A549 (cell line): ENCODE data around the gene GRID2IP. TPM values are rescaled to one million over a fixed set of nuclear protein-coding genes. Genes with fewer than 3 reads are reported as not detected.
"Not testable (repeated sequence)": the region's sequence is repeated elsewhere in the genome, so short reads cannot be mapped to it uniquely, and the experiment has no call there.

Experiments
- ATAC-seq, 2 experiments: fragments of 200-7000 bp in 1 of 2; fragments of >200 bp in 1 of 2; cut with Nextera tagmentation in 1 of 2; cut with Tn5 transposase in 1 of 2; 3 replicates each; pipeline versions ENCODE4 v1.8.0 to v1.9.1; 2018 to 2020; ENCODE audit warnings: mild to moderate bottlenecking in 1 of 2, moderate library complexity in 1 of 2
- CTCF ChIA-PET: fragments of 300-600 bp; sonication (Branson Sonifier 250); formaldehyde crosslinking; extraction: SDS; loops from one replicate; lab custom pipeline; 2021; ENCODE audit warnings: antibody characterized with exemption, inconsistent platforms; lab: Yijun Ruan, JAX
- POLR2A ChIA-PET: fragments of 350-600 bp; formaldehyde crosslinking; extraction: SDS; loops from one replicate; lab custom pipeline; 2021; ENCODE audit warnings: antibody characterized with exemption, inconsistent platforms; lab: Yijun Ruan, JAX
- DNase-seq, 2 experiments: peaks; one replicate each; pipeline versions ENCODE4 v3.0.0 to v3.0.0-alpha.2; 2011 to 2016; ENCODE audit warnings: low read depth in 1 of 2, low spot score in 1 of 2
- FAIRE-seq: peaks from 2 replicates; lab custom pipeline; 2011; peaks lifted over from hg19 to GRCh38; lab: Jason Lieb, UNC
- H3K27ac ChIP-seq, 2 experiments: fragments of >200 bp; sonication (Bioruptor Twin); formaldehyde crosslinking; 3 replicates each; pipeline ENCODE4 v1.5.1; 2016 to 2017
- H3K4me1 ChIP-seq: fragments of >200 bp; sonication (Bioruptor Twin); formaldehyde crosslinking; 3 replicates; pipeline ENCODE4 v1.6.1; 2016
- H3K4me2 ChIP-seq: fragments of >200 bp; sonication (Bioruptor Twin); formaldehyde crosslinking; 3 replicates; pipeline ENCODE4 v1.6.1; 2016
- H3K4me3 ChIP-seq: fragments of >200 bp; sonication (Bioruptor Twin); formaldehyde crosslinking; 3 replicates; pipeline ENCODE4 v1.5.1; 2016
- H3K9me3 ChIP-seq: fragments of >200 bp; sonication (Bioruptor Twin); formaldehyde crosslinking; 3 replicates; pipeline ENCODE4 v1.6.1; 2016
- ATOH8 ChIP-seq: fragments of 250-450 bp; sonication (Bioruptor Pico); IDR thresholded peaks from 2 replicates; pipeline ENCODE4 v1.5.0; 2020; ENCODE audit warnings: low read depth, mild to moderate bottlenecking, moderate library complexity
- CBX2 ChIP-seq: fragments of 200-600 bp; sonication (generic); IDR thresholded peaks from 2 replicates; pipeline ENCODE4 v1.6.1; 2016; ENCODE audit warnings: low read depth, mild to moderate bottlenecking, borderline replicate concordance
- CHD4 ChIP-seq: fragments of 200-600 bp; sonication (generic); IDR thresholded peaks from 2 replicates; pipeline ENCODE4 v1.6.1; 2016; ENCODE audit warnings: antibody characterized with exemption, mild to moderate bottlenecking, borderline replicate concordance
- FOSB ChIP-seq: fragments of 250-450 bp; sonication (Bioruptor Pico); IDR thresholded peaks from 2 replicates; pipeline ENCODE4 v1.5.0; 2020; ENCODE audit warnings: mild to moderate bottlenecking, moderate library complexity
- HEYL ChIP-seq: fragments of 250-450 bp; sonication (Bioruptor Pico); IDR thresholded peaks from 2 replicates; pipeline ENCODE4 v1.8.0; 2021; ENCODE audit warnings: mild to moderate bottlenecking, moderate library complexity
- HOXB5 ChIP-seq: fragments of 250-450 bp; sonication (Bioruptor Pico); IDR thresholded peaks from 2 replicates; pipeline ENCODE4 v1.5.0; 2020; ENCODE audit warnings: mild to moderate bottlenecking, moderate library complexity
- JUN ChIP-seq, 2 experiments: fragments of >200 bp; sonication (Bioruptor Twin); formaldehyde crosslinking; IDR thresholded peaks; 2 replicates in 1 of 2; 3 replicates in 1 of 2; pipeline ENCODE4 v1.6.1; 2016 to 2017
- MAFK ChIP-seq: fragments of 450-650 bp; IDR thresholded peaks from 2 replicates; pipeline ENCODE4 v1.6.1; 2014; ENCODE audit not compliant: partially characterized antibody
- MYC ChIP-seq: IDR thresholded peaks from 2 replicates; pipeline ENCODE4 v1.6.1; 2012; ENCODE audit warnings: mild to moderate bottlenecking, inconsistent platforms, low read length, improper control_type of control experiment, borderline replicate concordance
- NFE2L2 ChIP-seq: fragments of 150-350 bp; conservative IDR thresholded peaks from 2 replicates; pipeline ENCODE4 v1.6.1; 2014; ENCODE audit warnings: low read length
- NPAS2 ChIP-seq: fragments of 250-450 bp; sonication (Bioruptor Pico); IDR thresholded peaks from 2 replicates; pipeline ENCODE4 v1.8.0; 2022; ENCODE audit warnings: mild to moderate bottlenecking, moderate library complexity, borderline replicate concordance
- NR3C1 ChIP-seq: fragments of >200 bp; sonication (Bioruptor Twin); formaldehyde crosslinking; IDR thresholded peaks from 3 replicates; pipeline ENCODE4 v1.6.1; 2017
- PBX3 ChIP-seq: IDR thresholded peaks from 2 replicates; pipeline ENCODE4 v1.6.1; 2012
- PHF8 ChIP-seq: fragments of 200-600 bp; sonication (generic); IDR thresholded peaks from 2 replicates; pipeline ENCODE4 v1.6.1; 2016; ENCODE audit warnings: low read depth, mild to moderate bottlenecking, antibody characterized with exemption, moderate library complexity, borderline replicate concordance
- POLR2A ChIP-seq: IDR thresholded peaks from 2 replicates; pipeline ENCODE4 v1.6.1; 2012; ENCODE audit warnings: mild to moderate bottlenecking, low read length
- POLR2AphosphoS2 ChIP-seq: conservative IDR thresholded peaks from 2 replicates; pipeline ENCODE4 v1.6.1; 2012; ENCODE audit warnings: low read length, improper control_type of control experiment, inconsistent platforms
- RARB ChIP-seq: fragments of 250-450 bp; sonication (Bioruptor Pico); IDR thresholded peaks from 2 replicates; pipeline ENCODE4 v1.8.0; 2021; ENCODE audit warnings: mild to moderate bottlenecking, moderate library complexity
- RCOR1 ChIP-seq: fragments of 150-350 bp; IDR thresholded peaks from 2 replicates; pipeline ENCODE4 v1.6.1; 2014; ENCODE audit warnings: antibody characterized with exemption, low read length, low read depth
- RNF2 ChIP-seq: fragments of 200-600 bp; sonication (generic); IDR thresholded peaks from 2 replicates; pipeline ENCODE4 v1.6.1; 2016; ENCODE audit warnings: low read depth, mild to moderate bottlenecking, antibody characterized with exemption, moderate library complexity, borderline replicate concordance
- SREBF2 ChIP-seq: fragments of 450-650 bp; IDR thresholded peaks from 2 replicates; pipeline ENCODE4 v1.6.1; 2014; ENCODE audit warnings: mild to moderate bottlenecking, moderate library complexity
- TFCP2L1 ChIP-seq: fragments of 250-450 bp; sonication (Bioruptor Pico); IDR thresholded peaks from 2 replicates; pipeline ENCODE4 v1.5.0; 2021; ENCODE audit warnings: mild to moderate bottlenecking
- USF2 ChIP-seq: fragments of 450-650 bp; IDR thresholded peaks from 2 replicates; pipeline ENCODE4 v1.6.1; 2014; ENCODE audit warnings: antibody characterized with exemption
- ZC3H11A ChIP-seq: fragments of 450-650 bp; IDR thresholded peaks from 2 replicates; pipeline ENCODE4 v1.6.1; 2014; ENCODE audit warnings: antibody characterized with exemption, mild to moderate bottlenecking
- ZNF302 ChIP-seq: fragments of 250-450 bp; sonication (Bioruptor Pico); IDR thresholded peaks from 2 replicates; pipeline ENCODE4 v1.9.0; 2021; ENCODE audit warnings: inconsistent platforms, mild to moderate bottlenecking, moderate library complexity
- ZSCAN20 ChIP-seq: fragments of 250-450 bp; sonication (Bioruptor Pico); IDR thresholded peaks from 2 replicates; pipeline ENCODE4 v1.8.0; 2022; ENCODE audit warnings: mild to moderate bottlenecking, moderate library complexity
- WGBS: methylation state at CpG from one replicate; pipeline ENCODE4 v1.1.6; 2017; ENCODE audit errors: missing lambda C conversion rate; 5-methylcytosine and 5-hydroxymethylcytosine counted together
- polyA plus RNA-seq, 4 experiments: library from polyadenylated mRNA; depleted of rRNA in 3 of 4; stranded (reverse); fragments of >200 nt; fragmentation: RNase III in 1 of 4; extraction: RNeasy Plus Mini Kit Qiagen cat#74134 plus additional on column Dnase treatment in 1 of 4; gene quantifications; 2 replicates in 3 of 4; 3 replicates in 1 of 4; pipeline ENCODE4 v1.2.3, GENCODE V29; 2011 to 2017

Gene GRID2IP
- polyA plus RNA-seq, 2 of the 4 experiments (the other 2 are of a cell fraction), result not detected

GRCh38 chr7:6465862-6466261 is 85.4 kb downstream of the GRID2IP start:
- CTCF ChIA-PET, result interaction anchor here (2.0 to 2.6 kb wide), 2 partner anchors 11 to 12 kb away, joined by 6 to 7 read pairs; no protein-coding TSS in a partner anchor

GRCh38 chr7:6463609-6464008 is 87.7 kb downstream of the GRID2IP start:
- not testable (repeated sequence) for H3K27ac ChIP-seq, H3K4me1 ChIP-seq, DNase-seq, H3K4me3 ChIP-seq, H3K4me2 ChIP-seq, ATAC-seq, FAIRE-seq
- H3K9me3 ChIP-seq, result peaks cover 18% of the 10 kb centered on the region
- ChIA-PET POLR2A (interaction anchor here (0.5 kb wide), 1 partner anchor 16 kb away, joined by 5 read pairs; the partner anchor contains the start of gene DAGLB), CTCF (interaction anchor here (0.8 to 1.2 kb wide), 4 partner anchors 8 to 27 kb away, joined by 3 to 4 read pairs (median 4); partner anchors contain the start of gene DAGLB)
- 65% methylated on average over 5 of the region's 5 CpGs for WGBS

More at GRCh38 chr7:6465862-6466261, 85.4 kb downstream of the GRID2IP start:
- no peak overlapping the region for H3K4me2 ChIP-seq
- no peak for TF ChIP-seq RCOR1
- no peak for TF ChIP-seq USF2
- TF ChIP-seq ZSCAN20, result no peak
- TF ChIP-seq HOXB5, result no peak
- no peak for TF ChIP-seq ZC3H11A
- no peak for TF ChIP-seq ZNF302 (CRISPR knock-in tag)
- TF ChIP-seq FOSB (CRISPR knock-in tag), result no peak
- TF ChIP-seq RNF2, result no peak
- TF ChIP-seq POLR2A, result no peak
- TF ChIP-seq CHD4, result no peak
- no peak for TF ChIP-seq POLR2AphosphoS2
- TF ChIP-seq PHF8, result no peak
- TF ChIP-seq NFE2L2, result no peak
- TF ChIP-seq JUN (IDR thresholded peaks at IDR 0.05), result no peak
- POLR2A ChIA-PET, result no interaction called here
- FAIRE-seq (no peak), DNase-seq (no peak), ATAC-seq (no peak)
- H3K9me3 ChIP-seq, result peaks cover 18% of the 10 kb centered on the region
- no peak overlapping the region for H3K27ac ChIP-seq
- WGBS, result 93% methylated on average over 8 of the region's 8 CpGs
- H3K4me1 ChIP-seq, result no peaks in the 10 kb centered on the region
- H3K4me3 ChIP-seq, result no peak overlapping the region

- DNase-seq (no peak), FAIRE-seq (no peak), ATAC-seq (no peak)
- Histone ChIP-seq H3K27ac (no peak overlapping the region), H3K4me2 (no peak overlapping the region), H3K4me3 (no peak overlapping the region), H3K4me1 (no peaks in the 10 kb centered on the region), H3K9me3 (peaks cover 10% of the 10 kb centered on the region)
- no peak for TF ChIP-seq ZNF302 (CRISPR knock-in tag)
- no peak for TF ChIP-seq TFCP2L1 (CRISPR knock-in tag)
- TF ChIP-seq JUN (IDR thresholded peaks at IDR 0.05), result no peak
- no peak for TF ChIP-seq NR3C1
- no peak for TF ChIP-seq MAFK
- TF ChIP-seq SREBF2, result no peak
- ChIA-PET POLR2A (interaction anchor here (1.1 kb wide), 1 partner anchor 8 kb away, joined by 3 read pairs; no protein-coding TSS in a partner anchor), CTCF (interaction anchor here (0.6 kb wide), 1 partner anchor 65 kb away, joined by 5 read pairs; no protein-coding TSS in a partner anchor)
- WGBS, result 82% methylated on average over 4 of the region's 4 CpGs
Observed at GRCh38 chr7:6461946-6462550, 89.2 kb downstream of the GRID2IP start.

GRCh38 chr7:6460990-6461584 is 90.2 kb downstream of the GRID2IP start:
- Histone ChIP-seq H3K4me3 (no peak overlapping the region), H3K4me2 (no peak overlapping the region), H3K27ac (no peak overlapping the region), H3K9me3 (peaks cover under 1% of the 10 kb centered on the region; the same call in 1 of the 3 replicates), H3K4me1 (no peaks in the 10 kb centered on the region)
- FAIRE-seq (no peak), DNase-seq (no peak), ATAC-seq (no peak)
- 95% methylated on average over 11 of the region's 11 CpGs for WGBS
- TF ChIP-seq TFCP2L1 (CRISPR knock-in tag) (no peak), PBX3 (no peak), NR3C1 (no peak), SREBF2 (no peak), MYC (no peak), NPAS2 (CRISPR knock-in tag) (no peak), CBX2 (no peak), ATOH8 (CRISPR knock-in tag) (no peak), POLR2AphosphoS2 (no peak), HEYL (CRISPR knock-in tag) (no peak), ZC3H11A (no peak), RARB (CRISPR knock-in tag) (no peak)
- CTCF ChIA-PET, result interaction anchor here (1.3 to 1.5 kb wide), 2 partner anchors 11 to 15 kb away, joined by 4 to 5 read pairs; no protein-coding TSS in a partner anchor
- POLR2A ChIA-PET, result no interaction called here
